HG03280 (cell line): ENCODE measurements around the gene CENPX.

Source experiments
- ATAC-seq: cut with Tn5 transposase; IDR thresholded peaks from one replicate; pipeline ENCODE4 v1.9.1; 2021; ENCODE audit warnings: mild to moderate bottlenecking, moderate library complexity; ENCODE audit not compliant: unreplicated experiment

The CENPX gene

DNA sequence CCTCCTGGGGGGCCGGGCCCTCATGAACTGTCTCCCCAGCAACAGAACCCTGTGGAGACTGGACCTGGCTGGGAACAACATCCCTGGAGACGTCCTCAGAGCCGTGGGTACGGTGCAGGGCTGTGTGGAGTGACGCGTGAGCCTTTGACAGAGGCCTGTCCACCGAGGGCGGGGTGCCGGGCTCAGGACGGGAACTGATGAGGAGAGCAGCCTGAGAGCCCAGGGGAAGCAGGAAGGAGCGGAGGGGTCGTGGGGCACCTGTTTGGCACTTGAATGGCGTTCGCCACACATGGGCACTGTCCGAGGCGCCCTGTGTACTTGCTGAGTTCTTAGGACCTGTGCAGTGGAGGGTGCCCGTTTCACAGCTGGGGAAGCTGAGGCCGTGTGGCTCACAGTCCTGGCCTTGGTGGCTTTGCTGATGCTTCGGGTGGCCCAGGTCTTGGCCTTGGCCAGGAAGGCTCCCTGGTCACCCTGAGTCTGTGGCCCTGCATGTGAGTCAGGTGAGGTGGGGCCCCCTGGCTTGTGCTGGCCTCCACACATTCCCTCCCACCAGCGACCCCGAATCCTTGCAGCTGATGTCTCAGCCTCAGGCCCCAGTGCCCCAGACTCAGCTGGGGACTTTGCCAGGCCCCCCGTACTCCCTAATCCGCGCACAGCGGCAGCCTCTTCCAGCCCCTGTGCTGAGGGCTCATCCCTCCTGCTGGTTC, 2.9 kb upstream of the CENPX start:
- ATAC-seq: no peak

- ATAC-seq: no peak
Measured at GRCh38 chr17:82024859-82025258, 2.2 kb upstream of the CENPX start.

DNA sequence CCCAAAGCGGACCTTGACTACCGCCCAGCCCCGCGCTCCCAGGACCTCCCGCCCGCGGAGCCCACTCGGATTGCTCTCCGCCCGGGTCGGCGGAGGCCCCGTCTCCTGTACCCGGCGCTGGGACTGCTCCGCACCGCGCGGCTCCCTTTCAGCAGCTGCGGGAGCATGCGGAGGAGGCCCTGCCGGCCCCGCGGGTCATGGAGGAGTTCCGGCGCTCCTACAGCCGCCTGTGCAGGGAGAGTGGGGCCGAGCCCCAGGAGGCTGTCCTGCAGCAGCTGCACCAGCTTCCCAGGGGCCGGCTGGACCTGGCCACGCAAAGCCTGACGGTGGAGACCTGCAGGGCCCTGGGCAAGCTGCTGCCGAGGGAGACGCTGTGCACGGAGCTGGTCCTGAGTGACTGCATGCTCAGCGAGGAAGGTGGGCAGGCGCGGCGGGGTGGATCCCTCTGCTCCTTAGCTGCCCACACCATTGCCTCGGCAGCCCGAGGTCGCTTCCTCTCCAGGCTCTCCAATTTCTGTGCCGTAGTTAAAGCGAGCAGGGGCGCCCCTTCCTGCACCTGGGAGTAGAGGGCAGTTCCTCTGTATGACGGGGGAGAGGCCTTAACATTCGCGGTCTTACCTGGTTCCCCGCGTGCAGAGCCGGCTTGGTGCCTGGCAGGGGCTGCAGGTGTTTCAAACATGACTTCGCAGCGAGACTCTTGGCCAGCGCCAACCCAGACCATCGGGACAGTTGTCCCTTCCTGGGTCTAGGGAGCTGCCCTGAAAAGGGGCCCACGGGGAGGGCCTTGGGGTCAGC, 966 bp upstream of the CENPX start:
- ATAC-seq: peak; percentile 7

DNA sequence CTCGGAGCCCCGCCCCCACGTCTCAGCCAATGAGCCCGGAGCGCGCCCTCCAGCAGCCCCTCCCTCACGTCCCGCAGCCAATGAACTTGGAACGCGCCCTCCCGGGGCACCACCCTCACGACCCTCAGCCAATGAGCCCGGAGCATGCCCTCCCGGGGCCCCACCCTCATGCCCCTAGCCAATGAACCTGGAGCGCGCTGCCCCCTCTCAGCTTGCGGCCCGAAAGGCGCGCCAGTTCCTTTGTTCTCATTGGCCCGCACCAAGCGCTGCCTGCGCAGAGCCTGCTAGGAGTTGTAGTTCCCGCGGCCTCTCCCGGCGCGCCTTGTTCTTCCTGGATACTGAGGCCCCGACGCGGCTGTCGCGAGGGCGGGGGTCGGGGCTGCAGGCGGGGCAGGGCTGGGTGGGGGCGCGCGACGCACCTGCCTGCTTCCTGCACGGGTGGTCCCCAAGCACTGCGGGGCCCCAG, 336 bp upstream of the CENPX start, which contains the start of gene LRRC45:
TSS of gene LRRC45 (plus strand) at position 325 of the 466 bp plus-strand sequence. CDS start 339 bp downstream, outside the sequence.
- peak; percentile 88 for ATAC-seq

- no peak for ATAC-seq
Measured at GRCh38 chr17:82021900-82022309, 773 bp downstream of the CENPX start.

DNA sequence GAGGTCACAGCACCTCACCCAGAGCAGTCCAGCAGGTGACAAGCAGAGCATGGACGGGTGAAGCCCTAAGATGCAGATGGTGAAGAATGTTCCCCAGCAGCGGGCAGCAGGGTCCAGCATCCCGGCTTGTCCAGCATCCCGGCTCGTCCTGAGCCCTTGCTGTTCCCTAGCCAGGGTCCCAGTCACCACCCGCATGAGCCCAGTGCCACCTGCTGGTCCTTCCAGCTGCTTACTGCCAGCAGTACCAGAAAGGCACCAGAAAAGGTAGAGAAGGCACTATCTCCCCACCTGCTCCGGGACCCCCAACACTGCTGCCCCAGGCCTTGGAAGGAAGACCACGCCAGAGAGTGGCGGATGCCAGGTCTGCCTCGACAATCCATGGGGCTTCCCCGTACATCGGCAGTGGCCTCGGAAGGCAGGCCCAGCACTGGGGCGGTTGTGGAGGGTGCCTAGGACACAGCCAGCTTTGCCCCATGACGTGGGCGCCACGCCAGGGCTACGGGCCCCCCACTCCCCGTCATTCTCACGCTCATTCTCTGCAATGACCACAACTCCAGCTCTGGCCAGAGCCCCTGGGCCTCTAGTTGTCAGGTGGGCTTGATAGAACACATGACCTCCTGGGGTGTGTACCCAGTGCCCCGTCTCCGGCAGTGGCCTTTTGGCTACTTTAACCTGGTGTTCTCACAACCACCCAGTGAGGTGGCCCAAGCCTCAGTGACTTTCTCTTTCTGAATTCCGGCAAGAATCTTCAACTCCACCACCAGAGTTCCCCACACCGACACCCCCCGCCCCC, 1.4 kb downstream of the CENPX start:
- no peak for ATAC-seq

- ATAC-seq: no peak
Measured at GRCh38 chr17:82020572-82021106, 2.0 kb downstream of the CENPX start.

DNA sequence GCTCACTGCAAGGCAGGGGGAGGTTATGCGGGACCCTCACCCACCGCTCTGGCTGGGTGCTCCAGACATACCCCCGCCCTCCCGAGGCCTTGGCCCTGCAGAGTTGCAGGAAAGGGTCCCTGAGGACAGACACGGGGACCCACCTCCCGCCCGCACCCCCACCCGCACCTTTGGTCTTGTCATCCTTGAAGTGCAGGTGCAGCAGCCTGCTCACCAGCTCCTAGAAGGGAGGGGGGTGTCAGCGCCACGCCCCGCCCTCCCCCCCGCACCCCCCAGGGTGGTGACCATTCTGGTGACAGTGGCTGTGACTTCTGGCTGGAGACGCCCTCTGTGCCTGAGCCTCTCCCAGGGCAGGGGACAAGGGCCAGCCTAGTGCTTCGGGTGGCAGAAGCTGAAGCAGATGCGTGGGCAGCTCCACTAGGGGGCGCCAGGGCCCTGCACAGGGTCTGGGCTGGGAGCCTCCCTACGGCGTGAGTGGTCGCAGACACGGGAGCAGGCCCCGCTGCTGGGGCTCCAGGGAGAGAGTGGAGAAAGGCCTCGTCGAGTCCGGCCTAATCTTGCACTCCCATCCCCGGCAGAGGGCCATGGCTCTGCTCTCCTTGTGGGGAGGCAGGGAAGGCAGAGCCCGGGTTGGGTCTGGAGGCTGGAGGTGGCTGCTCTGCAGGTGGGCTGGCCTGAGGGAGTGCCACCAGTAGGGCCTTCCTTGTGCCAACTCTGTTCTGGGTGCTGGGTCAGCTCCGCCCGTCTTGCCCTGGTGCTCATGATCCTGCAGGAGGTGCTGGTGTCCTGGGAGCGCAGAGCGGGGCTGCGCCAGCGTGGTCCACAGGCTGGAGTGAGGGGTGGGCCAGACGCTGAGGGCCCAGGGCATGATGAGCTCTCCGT, 2.7 kb downstream of the CENPX start:
- no peak for ATAC-seq

DNA sequence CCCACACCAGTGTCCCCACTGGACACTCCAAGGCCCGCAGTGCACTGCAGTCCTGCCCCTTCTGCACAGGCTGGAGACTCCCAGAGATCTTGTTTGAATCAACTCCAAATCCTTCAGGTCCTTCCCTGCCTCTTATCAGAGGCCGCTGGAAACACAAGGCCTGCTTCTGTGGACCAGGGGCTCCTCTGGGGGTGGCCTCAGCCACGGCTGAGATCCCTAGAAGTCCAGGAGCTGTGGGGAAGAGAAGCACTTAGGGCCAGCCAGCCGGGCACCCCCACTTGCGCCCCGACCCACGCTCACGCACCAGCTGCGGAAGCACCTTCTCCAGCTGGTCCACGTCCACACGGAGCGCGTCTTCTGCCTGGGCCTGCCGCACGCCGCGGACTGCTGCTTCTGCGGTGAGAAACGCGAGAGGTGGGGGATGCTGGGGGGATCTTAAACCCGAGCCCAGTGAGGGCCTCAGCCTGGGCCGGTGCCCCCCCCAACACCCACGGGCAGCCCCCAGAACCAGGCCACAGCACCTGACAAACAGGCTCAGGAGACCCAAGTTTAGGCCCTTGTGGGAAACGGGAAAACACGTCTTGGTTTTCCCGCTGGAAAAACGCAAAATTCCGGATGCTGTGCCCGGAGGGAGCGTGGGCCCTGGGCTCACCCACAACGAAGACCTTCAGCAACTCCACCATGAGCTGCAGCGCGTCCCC, 3.5 kb downstream of the CENPX start:
- ATAC-seq: no peak

- no peak for ATAC-seq
Measured at GRCh38 chr17:82018152-82018988, 4.3 kb downstream of the CENPX start.

DNA sequence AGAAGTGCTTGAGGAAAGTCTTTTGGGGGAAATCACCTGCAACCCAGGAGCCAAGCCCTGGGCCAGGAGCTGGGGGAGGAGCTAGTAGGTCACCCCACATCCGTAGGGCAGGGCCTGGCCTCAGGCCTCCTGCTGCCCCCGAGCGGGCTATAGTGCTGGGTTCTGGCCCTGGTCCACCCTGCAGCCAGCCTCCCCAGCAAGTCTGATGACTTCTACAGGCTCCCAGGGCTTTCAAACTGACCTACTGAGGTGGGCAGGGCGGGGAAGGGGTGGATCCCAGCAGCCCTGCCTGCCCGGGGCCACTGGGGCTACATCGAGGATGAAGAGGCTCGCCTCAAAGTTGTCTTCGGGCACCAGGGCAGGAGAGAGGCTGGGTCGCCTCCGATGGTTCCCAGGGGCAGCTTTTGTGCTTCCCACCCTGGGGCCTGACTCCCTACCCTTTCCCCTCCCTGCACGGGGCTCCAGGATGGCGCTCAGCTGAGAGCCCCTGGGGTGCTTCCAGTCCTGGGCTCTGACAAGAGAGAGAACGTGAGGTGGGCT, 5.0 kb downstream of the CENPX start:
- ATAC-seq: no peak

DNA sequence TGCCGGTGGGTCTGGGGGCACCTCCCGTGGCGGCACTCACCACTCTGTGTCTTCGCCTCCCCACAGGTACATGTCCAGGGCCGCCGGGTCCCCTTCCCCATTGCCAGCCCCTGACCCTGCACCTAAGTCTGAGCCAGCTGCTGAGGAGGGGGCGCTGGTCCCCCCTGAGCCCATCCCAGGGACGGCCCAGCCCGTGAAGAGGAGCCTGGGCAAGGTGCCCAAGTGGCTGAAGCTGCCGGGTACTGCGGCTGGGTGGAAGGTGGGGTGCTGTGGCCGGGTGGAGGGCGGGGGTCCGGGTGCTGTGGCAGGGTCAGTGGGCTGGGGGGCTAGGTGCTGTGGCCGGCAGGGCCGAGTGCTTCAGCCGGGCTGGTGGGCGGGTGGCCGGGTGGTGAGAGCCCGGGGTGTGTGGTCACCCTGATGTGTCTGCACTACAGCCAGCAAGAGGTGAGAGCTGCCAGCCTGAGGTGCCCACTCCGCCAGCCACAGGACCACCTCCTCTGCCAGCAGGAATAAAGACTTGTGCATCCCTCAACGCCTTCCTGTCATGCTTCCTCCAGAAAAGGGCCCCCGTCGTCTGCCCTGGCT, 5.7 kb downstream of the CENPX start:
- no peak for ATAC-seq

- no peak for ATAC-seq
Measured at GRCh38 chr17:82016061-82016874, 6.4 kb downstream of the CENPX start.

- ATAC-seq: no peak
Measured at GRCh38 chr17:82015311-82015971, 7.2 kb downstream of the CENPX start.

- no peak for ATAC-seq
Measured at GRCh38 chr17:82014971-82015310, 7.7 kb downstream of the CENPX start.

- no peak for ATAC-seq
Measured at GRCh38 chr17:82014432-82014831, 8.2 kb downstream of the CENPX start.
